H1 (cell line): ENCODE data around the gene SLC2A13. TPM values are rescaled to one million over a fixed set of nuclear protein-coding genes. Genes with fewer than 3 reads are reported as not detected.

Source experiments
- CTCF ChIA-PET: fragments of 300-600 bp; sonication (Branson Sonifier 250); formaldehyde crosslinking; loops from one replicate; lab custom pipeline; 2021; ENCODE audit not compliant: partially characterized antibody; lab: Charles Lee
- POLR2A ChIA-PET: fragments of 300-600 bp; sonication (Branson Sonifier 250); formaldehyde crosslinking; loops from one replicate; lab custom pipeline; 2021; ENCODE audit warnings: inconsistent platforms; ENCODE audit not compliant: partially characterized antibody; lab: Charles Lee
- DNase-seq, 2 experiments: peaks; one replicate each; pipeline versions ENCODE4 v3.0.0 to v3.0.0-alpha.2; 2010 to 2022; ENCODE audit warnings: low spot score in 2 of 2, low read depth in 1 of 2, mixed read lengths in 1 of 2
- FAIRE-seq: peaks from 2 replicates; lab custom pipeline; 2011; peaks lifted over from hg19 to GRCh38; lab: Jason Lieb, UNC
- H2AFZ ChIP-seq: 2 replicates; pipeline ENCODE4 v1.8.1; 2012; ENCODE audit warnings: low read length, inconsistent platforms
- H2AK5ac ChIP-seq: 2 replicates; pipeline ENCODE4 v1.6.1; 2013; ENCODE audit warnings: low read depth, low read length
- H2BK120ac ChIP-seq: replicated peaks from 2 replicates; pipeline ENCODE3; 2013; ENCODE audit warnings: low read depth, low read length, inconsistent platforms
- H2BK12ac ChIP-seq: 2 replicates; pipeline ENCODE4 v1.6.1; 2013; ENCODE audit warnings: low read depth, low read length
- H2BK15ac ChIP-seq: 2 replicates; pipeline ENCODE4 v1.6.1; 2013; ENCODE audit warnings: low read length
- H2BK20ac ChIP-seq: 2 replicates; pipeline ENCODE4 v1.6.1; 2013; ENCODE audit warnings: low read length
- H2BK5ac ChIP-seq: 2 replicates; pipeline ENCODE4 v1.6.1; 2013; ENCODE audit warnings: low read depth, low read length
- H3K14ac ChIP-seq: 2 replicates; pipeline ENCODE4 v1.6.1; 2013; ENCODE audit warnings: inconsistent platforms; ENCODE audit not compliant: insufficient read length
- H3K18ac ChIP-seq: 2 replicates; pipeline ENCODE4 v1.6.1; 2013; ENCODE audit warnings: low read length; ENCODE audit errors: extremely low read depth
- H3K23ac ChIP-seq: 2 replicates; pipeline ENCODE4 v1.6.1; 2013; ENCODE audit warnings: inconsistent platforms; ENCODE audit not compliant: insufficient read length
- H3K23me2 ChIP-seq: 2 replicates; pipeline ENCODE4 v1.6.1; 2013; ENCODE audit warnings: low read depth, low read length
- H3K27ac ChIP-seq: 2 replicates; pipeline ENCODE4 v1.6.1; 2011; ENCODE audit warnings: low read depth, low read length, inconsistent platforms
- H3K27me3 ChIP-seq, 4 experiments: replicated peaks in 1 of 4; 1 replicate in 1 of 4; 2 replicates in 3 of 4; pipeline versions ENCODE4 v1.6.1 to v1.8.1; 2011 to 2013; ENCODE audit warnings: low read length in 3 of 4, mild to moderate bottlenecking in 3 of 4, inconsistent platforms in 2 of 4, mixed read lengths in 2 of 4, moderate library complexity in 1 of 4; ENCODE audit not compliant: control insufficient read depth in 3 of 4, insufficient read depth in 3 of 4; ENCODE audit errors: extremely low read depth in 1 of 4
- H3K36me3 ChIP-seq, 4 experiments: 2 replicates each; pipeline versions ENCODE4 v1.6.1 to v1.8.1; 2011 to 2013; ENCODE audit warnings: mild to moderate bottlenecking in 4 of 4, low read length in 3 of 4, moderate library complexity in 2 of 4, control low read depth in 1 of 4, inconsistent platforms in 1 of 4; ENCODE audit not compliant: insufficient read depth in 4 of 4, control insufficient read depth in 2 of 4
- H3K4ac ChIP-seq: replicated peaks from 2 replicates; pipeline ENCODE3; 2013; ENCODE audit warnings: low read length, low read depth, mixed read lengths, inconsistent platforms; ENCODE audit not compliant: insufficient read length
- H3K4me1 ChIP-seq, 4 experiments: replicated peaks in 1 of 4; 1 replicate in 1 of 4; 2 replicates in 3 of 4; pipeline versions ENCODE4 v1.6.1 to v1.8.1; 2011 to 2013; ENCODE audit warnings: low read length in 3 of 4, inconsistent platforms in 2 of 4, mixed read lengths in 1 of 4; ENCODE audit not compliant: insufficient read depth in 4 of 4, control insufficient read depth in 3 of 4
- H3K4me2 ChIP-seq, 2 experiments: 2 replicates each; pipeline versions ENCODE4 v1.6.1 to v1.8.1; 2011 to 2013; ENCODE audit warnings: low read depth in 2 of 2, low read length in 2 of 2, control low read depth in 1 of 2, inconsistent platforms in 1 of 2, mild to moderate bottlenecking in 1 of 2; ENCODE audit not compliant: insufficient read depth in 1 of 2
- H3K4me3 ChIP-seq, 4 experiments: fragments of 200-600, 300-600 bp in 1 of 4; sonication (generic), shearing (Covaris generic), sonication (Bioruptor Twin) in 1 of 4; 2 replicates each; pipeline versions ENCODE4 v1.5.1 to v1.8.1; 2011 to 2016; ENCODE audit warnings: low read length in 4 of 4, low read depth in 3 of 4, control low read depth in 2 of 4, inconsistent platforms in 2 of 4, mild to moderate bottlenecking in 2 of 4, mixed read lengths in 1 of 4, moderate library complexity in 1 of 4; ENCODE audit not compliant: insufficient read depth in 2 of 4; ENCODE audit errors: extremely low read depth in 1 of 4
- H3K56ac ChIP-seq: replicated peaks from 2 replicates; pipeline ENCODE3; 2013; ENCODE audit warnings: low read depth, mild to moderate bottlenecking, mixed read lengths, low read length, inconsistent platforms; ENCODE audit not compliant: insufficient read length
- H3K79me1 ChIP-seq: 2 replicates; pipeline ENCODE4 v1.6.1; 2013; ENCODE audit warnings: low read depth, low read length, control low read depth
- H3K79me2 ChIP-seq, 2 experiments: 2 replicates each; pipeline versions ENCODE4 v1.6.1 to v1.8.1; 2012 to 2013; ENCODE audit warnings: low read length in 2 of 2, mild to moderate bottlenecking in 2 of 2, inconsistent platforms in 1 of 2; ENCODE audit not compliant: insufficient read depth in 2 of 2, control insufficient read depth in 1 of 2
- H3K9ac ChIP-seq, 4 experiments: replicated peaks in 1 of 4; 1 replicate in 1 of 4; 2 replicates in 3 of 4; pipeline versions ENCODE4 v1.6.1 to v1.8.1; 2011 to 2013; ENCODE audit warnings: low read depth in 3 of 4, low read length in 3 of 4, control low read depth in 2 of 4, mild to moderate bottlenecking in 2 of 4, moderate library complexity in 2 of 4, inconsistent platforms in 1 of 4; ENCODE audit errors: extremely low read depth in 1 of 4
- H3K9me3 ChIP-seq, 2 experiments: 2 replicates each; pipeline versions ENCODE4 v1.6.1 to v1.8.1; 2012 to 2013; ENCODE audit warnings: mild to moderate bottlenecking in 2 of 2, moderate library complexity in 2 of 2, control low read depth in 1 of 2, inconsistent platforms in 1 of 2, low read depth in 1 of 2, low read length in 1 of 2, mixed read lengths in 1 of 2; ENCODE audit not compliant: insufficient read depth in 2 of 2
- H4K20me1 ChIP-seq, 2 experiments: replicated peaks in 1 of 2; 2 replicates each; pipeline versions ENCODE3 to v1.8.1; 2011 to 2013; ENCODE audit warnings: inconsistent platforms in 2 of 2, low read length in 2 of 2, mild to moderate bottlenecking in 1 of 2; ENCODE audit not compliant: insufficient read depth in 2 of 2, control insufficient read depth in 1 of 2
- H4K5ac ChIP-seq: 2 replicates; pipeline ENCODE4 v1.6.1; 2013; ENCODE audit warnings: low read length, low read depth, mixed read lengths, inconsistent platforms; ENCODE audit not compliant: insufficient read length
- H4K8ac ChIP-seq: 2 replicates; pipeline ENCODE4 v1.8.0; 2013; ENCODE audit warnings: mild to moderate bottlenecking, moderate library complexity, low read length, inconsistent platforms; ENCODE audit not compliant: insufficient read depth; ENCODE audit errors: extremely low read depth
- H4K91ac ChIP-seq: replicated peaks from 2 replicates; pipeline ENCODE3; 2013; ENCODE audit warnings: low read length, mixed read lengths, inconsistent platforms; ENCODE audit not compliant: insufficient read length
- CEBPB ChIP-seq: IDR thresholded peaks from 2 replicates; pipeline ENCODE4 v1.6.1; 2012; ENCODE audit warnings: low read depth, low read length
- CHD1 ChIP-seq: IDR thresholded peaks from 2 replicates; pipeline ENCODE4 v1.6.1; 2012; ENCODE audit warnings: low read depth, low read length, improper control_type of control experiment
- CREB1 ChIP-seq: IDR thresholded peaks from 2 replicates; pipeline ENCODE4 v1.6.1; 2012; ENCODE audit warnings: inconsistent platforms
- CTBP2 ChIP-seq: IDR thresholded peaks from 2 replicates; pipeline ENCODE4 v1.7.0; 2011; ENCODE audit warnings: borderline replicate concordance, mild to moderate bottlenecking, moderate library complexity, mixed read lengths, low read length; ENCODE audit not compliant: insufficient read depth, insufficient read length
- EGR1 ChIP-seq: IDR thresholded peaks from 2 replicates; pipeline ENCODE4 v1.6.1; 2011; ENCODE audit warnings: low read depth, low read length, borderline replicate concordance
- GTF2F1 ChIP-seq: IDR thresholded peaks from 2 replicates; pipeline ENCODE4 v1.6.1; 2012; ENCODE audit warnings: low read depth, low read length, improper control_type of control experiment, borderline replicate concordance
- JUN ChIP-seq: IDR thresholded peaks from 2 replicates; pipeline ENCODE4 v1.6.1; 2011; ENCODE audit warnings: low read depth, mild to moderate bottlenecking, improper control_type of control experiment, low read length
- JUND ChIP-seq: IDR thresholded peaks from 2 replicates; pipeline ENCODE4 v1.6.1; 2011; ENCODE audit warnings: mild to moderate bottlenecking, improper control_type of control experiment, low read length
- NRF1 ChIP-seq: IDR thresholded peaks from 2 replicates; pipeline ENCODE4 v1.6.1; 2011; ENCODE audit warnings: mild to moderate bottlenecking, low read depth, low read length, improper control_type of control experiment
- POLR2A ChIP-seq, 2 experiments: IDR thresholded peaks; 1 replicate in 1 of 2; 2 replicates in 1 of 2; pipeline ENCODE4 v1.6.1; 2011; ENCODE audit warnings: low read depth in 2 of 2, low read length in 2 of 2, mild to moderate bottlenecking in 2 of 2; ENCODE audit errors: control extremely low read depth in 1 of 2
- SAP30 ChIP-seq: fragments of 300-600 bp; sonication (generic); IDR thresholded peaks from 2 replicates; pipeline ENCODE4 v1.7.1; 2012; ENCODE audit warnings: low read length, moderate library complexity, mild to moderate bottlenecking, inconsistent platforms; ENCODE audit not compliant: insufficient read depth, insufficient replicate concordance
- SIX5 ChIP-seq: IDR thresholded peaks from 2 replicates; pipeline ENCODE4 v1.6.1; 2011; ENCODE audit warnings: mild to moderate bottlenecking, low read depth, low read length
- SP4 ChIP-seq: IDR thresholded peaks from 2 replicates; pipeline ENCODE4 v1.6.1; 2012; ENCODE audit warnings: low read length, inconsistent platforms
- WGBS, 2 experiments: shearing (Covaris generic) in 1 of 2; methylation state at CpG; one replicate each; pipeline versions ENCODE4 v1.1.6 to v1.1.7; 2013 to 2015; ENCODE audit warnings: low lambda C conversion rate in 2 of 2, mixed read lengths in 2 of 2, inconsistent platforms in 1 of 2, low coverage in 1 of 2, missing lambda C conversion rate in 1 of 2; ENCODE audit not compliant: insufficient replicate concordance in 2 of 2, insufficient coverage in 1 of 2, insufficient read length in 1 of 2; ENCODE audit errors: extremely low coverage in 1 of 2, missing lambda C conversion rate in 1 of 2; 5-methylcytosine and 5-hydroxymethylcytosine counted together
- polyA plus RNA-seq, 7 experiments: library from polyadenylated mRNA; depleted of rRNA in 3 of 7; stranded (reverse) in 5 of 7; unstranded in 2 of 7; fragments of >200 nt in 5 of 7; fragments of 200-250 nt in 2 of 7; gene quantifications; 1 replicate in 5 of 7; 2 replicates in 1 of 7; 4 replicates in 1 of 7; pipeline versions ENCODE4 v1.2.1 to v1.2.3, GENCODE V29; 2011 to 2013; ENCODE audit warnings: missing spikeins in 2 of 7, mixed read lengths in 2 of 7
- total RNA-seq: library from RNA; stranded (reverse); fragmentation: NEBNext Ultra II Directional; extraction: Animal tissue kit (Norgen Biotek cat#: 25700); gene quantifications from 2 replicates; pipeline ENCODE4 v1.2.1, GENCODE V29; 2021
- TF ChIP-seq, protein P1 (sequence below): IDR thresholded peaks from 2 replicates; pipeline ENCODE4 v1.6.1; 2012; ENCODE audit warnings: low read length, inconsistent platforms

Gene SLC2A13
- total and polyA plus RNA-seq, 2 of the 8 experiments (the other 6 are each of a cell fraction or from before 2014, with no cell fraction given): 2.8 to 9.6 TPM

- CTCF ChIA-PET: interaction anchor here (0.6 to 2.0 kb wide), 3 partner anchors 11 to 503 kb away, joined by 3 to 13 read pairs (median 4); partner anchors contain the start of gene SLC2A13
- no peaks in the 10 kb centered on the region for H3K27me3 ChIP-seq
- H3K4me3 ChIP-seq: no peak overlapping the region
- no peak for TF ChIP-seq SP4
- TF ChIP-seq SAP30: no peak
- TF ChIP-seq GTF2F1: no peak
- TF ChIP-seq POLR2A (IDR thresholded peaks at IDR 0.05; ENCODE audit: control extremely low read depth in 1 of 2, low read depth in 2 of 2, low read length in 2 of 2): no peak
- no peak for TF ChIP-seq EGR1
- no peak for TF ChIP-seq JUN
- TF ChIP-seq CTBP2: no peak
- no peak for TF ChIP-seq CREB1
- no peak for TF ChIP-seq CEBPB
- TF ChIP-seq NRF1: no peak
- no peak for TF ChIP-seq SIX5
- TF ChIP-seq, protein P1, sequence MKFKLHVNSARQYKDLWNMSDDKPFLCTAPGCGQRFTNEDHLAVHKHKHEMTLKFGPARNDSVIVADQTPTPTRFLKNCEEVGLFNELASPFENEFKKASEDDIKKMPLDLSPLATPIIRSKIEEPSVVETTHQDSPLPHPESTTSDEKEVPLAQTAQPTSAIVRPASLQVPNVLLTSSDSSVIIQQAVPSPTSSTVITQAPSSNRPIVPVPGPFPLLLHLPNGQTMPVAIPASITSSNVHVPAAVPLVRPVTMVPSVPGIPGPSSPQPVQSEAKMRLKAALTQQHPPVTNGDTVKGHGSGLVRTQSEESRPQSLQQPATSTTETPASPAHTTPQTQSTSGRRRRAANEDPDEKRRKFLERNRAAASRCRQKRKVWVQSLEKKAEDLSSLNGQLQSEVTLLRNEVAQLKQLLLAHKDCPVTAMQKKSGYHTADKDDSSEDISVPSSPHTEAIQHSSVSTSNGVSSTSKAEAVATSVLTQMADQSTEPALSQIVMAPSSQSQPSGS: no peak
- TF ChIP-seq CHD1: no peak
- TF ChIP-seq JUND: no peak
Observed at GRCh38 chr12:40117818-40118217, 11.9 kb upstream of the SLC2A13 start.

More at GRCh38 chr12:40117818-40118217, 11.9 kb upstream of the SLC2A13 start:
- Histone ChIP-seq H3K23me2 (no peaks in the 10 kb centered on the region), H2BK20ac (no peak overlapping the region), H3K14ac (no peak overlapping the region), H3K4me2 (no peak overlapping the region), H3K27ac (no peak overlapping the region), H3K9me3 (no peaks in the 10 kb centered on the region), H3K79me2 (no peaks in the 10 kb centered on the region), H2BK5ac (no peak overlapping the region), H3K9ac (no peak overlapping the region), H3K56ac (no peak overlapping the region), H2AK5ac (no peak overlapping the region), H3K79me1 (no peaks in the 10 kb centered on the region), H2BK12ac (no peak overlapping the region), H2AFZ (no peak overlapping the region), H3K36me3 (no peaks in the 10 kb centered on the region), H4K91ac (no peak overlapping the region), H2BK120ac (no peak overlapping the region), H4K20me1 (no peaks in the 10 kb centered on the region), H2BK15ac (no peak overlapping the region), H3K23ac (no peak overlapping the region), H4K5ac (no peak overlapping the region), H4K8ac (no peak overlapping the region), H3K18ac (no peak overlapping the region), H3K4ac (no peak overlapping the region), H3K4me1 (no peaks in the 10 kb centered on the region)
- DNase-seq (no peak), FAIRE-seq (no peak)
- POLR2A ChIA-PET: no interaction called here
- 74% methylated on average over 3 of the region's 3 CpGs; no CpG with 5 or more reads in 1 of the 2 experiments for WGBS, 2 experiments
